SK-N-SH (cell line): ENCODE measurements around the gene ARID1B. TPM values are rescaled to one million over a fixed set of nuclear protein-coding genes. Genes with fewer than 3 reads are reported as not detected.

Experiments
- CTCF ChIA-PET: fragments of 300-600, 350-600 bp; formaldehyde crosslinking; extraction: SDS; loops from one replicate; lab custom pipeline; 2021; lab: Yijun Ruan, JAX
- POLR2A ChIA-PET: fragments of 350-600 bp; sonication (Branson Sonifier 250); formaldehyde crosslinking; extraction: SDS; loops from one replicate; lab custom pipeline; 2020; ENCODE audit warnings: antibody characterized with exemption, inconsistent platforms; lab: Yijun Ruan, JAX
- DNase-seq: peaks from one replicate; pipeline ENCODE4 v3.0.0; 2012
- H2AFZ ChIP-seq: fragments of 200-600 bp; sonication (generic); 2 replicates; pipeline ENCODE4 v1.8.1; 2016; ENCODE audit warnings: antibody characterized with exemption, mild to moderate bottlenecking, low read depth
- H3F3A ChIP-seq: fragments of 200-600 bp; sonication (generic); replicated peaks from 2 replicates; pipeline ENCODE3; 2016; ENCODE audit warnings: antibody characterized with exemption, mild to moderate bottlenecking; ENCODE audit not compliant: insufficient read depth
- H3K27ac ChIP-seq, 2 experiments: fragments of 200-500 bp in 1 of 2; fragments of 200-600 bp in 1 of 2; sonication (Bioruptor generic) in 1 of 2; sonication (generic), shearing (Covaris generic) in 1 of 2; 2 replicates each; pipeline versions ENCODE4 v1.5.1 to v1.6.1; 2014 to 2016; ENCODE audit warnings: low read depth in 2 of 2, inconsistent platforms in 1 of 2, low read length in 1 of 2, mild to moderate bottlenecking in 1 of 2, mixed read lengths in 1 of 2
- H3K27me3 ChIP-seq: fragments of 200-600 bp; sonication (generic), shearing (Covaris generic); 2 replicates; pipeline ENCODE4 v1.6.1; 2016; ENCODE audit warnings: mixed run types; ENCODE audit not compliant: insufficient read depth
- H3K36me3 ChIP-seq, 2 experiments: fragments of 200-500 bp in 1 of 2; fragments of 200-600 bp in 1 of 2; sonication (Bioruptor generic) in 1 of 2; sonication (generic) in 1 of 2; replicated peaks in 1 of 2; 2 replicates each; pipeline versions ENCODE3 to v1.5.1; 2014 to 2016; ENCODE audit warnings: low read length in 1 of 2, mild to moderate bottlenecking in 1 of 2; ENCODE audit not compliant: insufficient read depth in 2 of 2, control insufficient read depth in 1 of 2
- H3K4me1 ChIP-seq, 2 experiments: fragments of 200-500 bp in 1 of 2; fragments of 200-600 bp in 1 of 2; sonication (Bioruptor generic) in 1 of 2; sonication (generic), shearing (Covaris generic) in 1 of 2; 2 replicates each; pipeline versions ENCODE4 v1.5.1 to v1.6.1; 2014 to 2016; ENCODE audit warnings: low read depth in 1 of 2, low read length in 1 of 2, mixed run types in 1 of 2; ENCODE audit not compliant: insufficient read depth in 2 of 2, control insufficient read depth in 1 of 2
- H3K4me2 ChIP-seq: fragments of 200-600 bp; sonication (generic), shearing (Covaris generic); 2 replicates; pipeline ENCODE4 v1.6.1; 2017; ENCODE audit warnings: mixed run types
- H3K4me3 ChIP-seq, 2 experiments: fragments of 200-500 bp in 1 of 2; fragments of 200-600 bp in 1 of 2; sonication (Bioruptor generic) in 1 of 2; sonication (generic), shearing (Covaris generic) in 1 of 2; 2 replicates each; pipeline versions ENCODE4 v1.5.1 to v1.8.1; 2014 to 2016; ENCODE audit warnings: low read depth in 2 of 2, inconsistent platforms in 1 of 2, low read length in 1 of 2, mild to moderate bottlenecking in 1 of 2, mixed read lengths in 1 of 2, moderate library complexity in 1 of 2
- H3K79me2 ChIP-seq: fragments of 200-600 bp; sonication (generic); 2 replicates; pipeline ENCODE4 v1.8.1; 2017; ENCODE audit warnings: mild to moderate bottlenecking; ENCODE audit not compliant: insufficient read depth
- H3K9ac ChIP-seq: fragments of 200-600 bp; sonication (generic); 2 replicates; pipeline ENCODE4 v1.6.1; 2017; ENCODE audit warnings: mixed run types
- H3K9me2 ChIP-seq: fragments of 200-600 bp; sonication (generic); 2 replicates; pipeline ENCODE4 v1.6.1; 2017; ENCODE audit warnings: mixed run types
- H3K9me3 ChIP-seq: fragments of 200-600 bp; sonication (generic); 2 replicates; pipeline ENCODE4 v1.6.1; 2017; ENCODE audit warnings: mixed run types, mild to moderate bottlenecking, moderate library complexity
- H4K20me1 ChIP-seq: fragments of 200-600 bp; sonication (generic); 2 replicates; pipeline ENCODE4 v1.6.1; 2017; ENCODE audit warnings: mild to moderate bottlenecking, mixed run types; ENCODE audit not compliant: insufficient read depth
- CTCF ChIP-seq: fragments of 200-600 bp; sonication (generic); IDR thresholded peaks from 2 replicates; pipeline ENCODE4 v1.6.1; 2017; ENCODE audit warnings: antibody characterized with exemption, mild to moderate bottlenecking, moderate library complexity
- ELF1 ChIP-seq: IDR thresholded peaks from 2 replicates; pipeline ENCODE4 v1.4.0; 2012
- EP300 ChIP-seq, 2 experiments: IDR thresholded peaks; 2 replicates each; pipeline versions ENCODE4 v1.4.0 to v1.6.1; 2012; ENCODE audit warnings: borderline replicate concordance in 1 of 2, low read depth in 1 of 2, low read length in 1 of 2
- EZH2phosphoT487 ChIP-seq: fragments of 200-600 bp; sonication (generic); IDR thresholded peaks from 2 replicates; pipeline ENCODE4 v1.6.1; 2017; ENCODE audit warnings: low read depth, mixed run types, mild to moderate bottlenecking, antibody characterized with exemption, moderate library complexity, borderline replicate concordance
- FOSL2 ChIP-seq: IDR thresholded peaks from 2 replicates; pipeline ENCODE4 v1.4.0; 2012; ENCODE audit warnings: low read depth, mild to moderate bottlenecking, moderate library complexity, borderline replicate concordance
- FOXJ3 ChIP-seq: sonication (generic); formaldehyde crosslinking; IDR thresholded peaks from 2 replicates; pipeline ENCODE4 v1.5.1; 2020; ENCODE audit warnings: mild to moderate bottlenecking, missing genetic modification reagents
- FOXM1 ChIP-seq: IDR thresholded peaks from 2 replicates; pipeline ENCODE4 v1.4.0; 2012; ENCODE audit warnings: low read depth, mild to moderate bottlenecking
- GABPA ChIP-seq: IDR thresholded peaks from 2 replicates; pipeline ENCODE4 v1.4.0; 2012; ENCODE audit warnings: low read depth, mild to moderate bottlenecking
- GATA2 ChIP-seq: sonication (generic); formaldehyde crosslinking; IDR thresholded peaks from 2 replicates; pipeline ENCODE4 v1.5.0; 2020; ENCODE audit warnings: mild to moderate bottlenecking, missing genetic modification reagents
- IRF3 ChIP-seq: fragments of 150-350 bp; IDR thresholded peaks from 2 replicates; pipeline ENCODE4 v1.6.1; 2016; ENCODE audit warnings: mild to moderate bottlenecking, low read depth, low read length
- MEF2A ChIP-seq: IDR thresholded peaks from 2 replicates; pipeline ENCODE4 v1.4.0; 2012; ENCODE audit warnings: low read depth, borderline replicate concordance
- MXI1 ChIP-seq: IDR thresholded peaks from 2 replicates; pipeline ENCODE4 v1.6.1; 2012; ENCODE audit warnings: mild to moderate bottlenecking, low read depth, low read length, improper control_type of control experiment
- NFIC ChIP-seq: IDR thresholded peaks from 2 replicates; pipeline ENCODE4 v1.4.0; 2012; ENCODE audit warnings: borderline replicate concordance
- PBX3 ChIP-seq: IDR thresholded peaks from 2 replicates; pipeline ENCODE4; 2012
- POLR2AphosphoS5 ChIP-seq: IDR thresholded peaks from 2 replicates; pipeline ENCODE4 v1.6.1; 2012; ENCODE audit warnings: low read depth, low read length
- RAD21 ChIP-seq: IDR thresholded peaks from 2 replicates; pipeline ENCODE4 v1.6.1; 2012; ENCODE audit warnings: mild to moderate bottlenecking, low read length
- RCOR1 ChIP-seq: fragments of 150-350 bp; IDR thresholded peaks from 2 replicates; pipeline ENCODE4 v1.6.1; 2017; ENCODE audit warnings: antibody characterized with exemption, low read length
- RFX5 ChIP-seq: IDR thresholded peaks from 2 replicates; pipeline ENCODE4 v1.6.1; 2012; ENCODE audit warnings: mild to moderate bottlenecking, improper control_type of control experiment, low read length
- SMC3 ChIP-seq: IDR thresholded peaks from 2 replicates; pipeline ENCODE4 v1.6.1; 2012; ENCODE audit warnings: low read depth, low read length, improper control_type of control experiment
- TCF12 ChIP-seq: IDR thresholded peaks from 2 replicates; pipeline ENCODE4 v1.4.0; 2012
- USF1 ChIP-seq: IDR thresholded peaks from 2 replicates; pipeline ENCODE4 v1.4.0; 2012; ENCODE audit warnings: low read depth, borderline replicate concordance
- YY1 ChIP-seq: IDR thresholded peaks from 2 replicates; pipeline ENCODE4 v1.4.0; 2012; ENCODE audit warnings: low read depth, mild to moderate bottlenecking
- ZBTB33 ChIP-seq: IDR thresholded peaks from 2 replicates; pipeline ENCODE4 v1.4.0; 2012; ENCODE audit warnings: low read depth, borderline replicate concordance
- whole genome bisulfite sequencing: methylation state at CpG from one replicate; pipeline ENCODE4 v1.1.6; 2017; ENCODE audit warnings: low lambda C conversion rate; 5-methylcytosine and 5-hydroxymethylcytosine counted together
- polyA plus RNA-seq, 3 experiments: library from polyadenylated mRNA; depleted of rRNA; stranded (reverse); fragments of >200 nt; gene quantifications; 2 replicates each; pipeline ENCODE4 v1.2.3, GENCODE V29; 2012

The ARID1B gene
- polyA plus RNA-seq, 1 of the 3 experiments (the other 2 are of a cell fraction) = 13.6 TPM

GRCh38 chr6:156953479-156954146, 176.4 kb downstream of the ARID1B start:
- H3K9me3 ChIP-seq = no peaks in the 10 kb centered on the region
- no peaks in the 10 kb centered on the region for H3K36me3 ChIP-seq
- H3K4me1 ChIP-seq = peaks cover 32 to 35% of the 10 kb centered on the region in 2 experiments; a peak in 3 of 4 replicates
- H3K9me2 ChIP-seq = no peaks in the 10 kb centered on the region
- WGBS = 4% methylated on average over 7 of the region's 7 CpGs
- peak overlapping the region; percentile 69 for H2AFZ ChIP-seq
- peak overlapping the region; percentile 81 for H3K4me2 ChIP-seq
- peak; percentile 89 for DNase-seq
- H3K27me3 ChIP-seq = no peaks in the 10 kb centered on the region
- H3K27ac ChIP-seq = peak overlapping the region; percentile 88 to 90
- H3K9ac ChIP-seq = peak overlapping the region; percentile 67; the same call in 1 of the 2 replicates
- peaks cover 18% of the 10 kb centered on the region for H4K20me1 ChIP-seq
- peaks cover 31% of the 10 kb centered on the region for H3F3A ChIP-seq
- H3K4me3 ChIP-seq = peak overlapping the region; percentile 35 to 55; a peak in 3 of 4 replicates
- H3K79me2 ChIP-seq = peaks cover 94% of the 10 kb centered on the region
- ChIA-PET CTCF (interaction anchor here (0.6 to 3.9 kb wide), 8 partner anchors 11 to 715 kb away, joined by 3 to 21 read pairs (median 4); no protein-coding TSS in a partner anchor), POLR2A (no interaction called here)
- TF ChIP-seq RAD21 (peak; percentile 68), TCF12 (peak; percentile 16; the same call in 1 of the 2 replicates), MEF2A (no peak), ELF1 (peak; percentile 35; the same call in 1 of the 2 replicates), MXI1 (peak; percentile 82), PBX3 (peak; percentile 83), YY1 (peak; percentile 58; the same call in 1 of the 2 replicates), GATA2 (CRISPR knock-in tag) (no peak), ZBTB33 (no peak), RCOR1 (no peak; the same call in 1 of the 2 replicates), FOXJ3 (no peak), IRF3 (no peak), FOXM1 (no peak), EZH2phosphoT487 (no peak), CTCF (peak; percentile 38), POLR2AphosphoS5 (no peak), GABPA (no peak), FOSL2 (peak; percentile 38; the same call in 1 of the 2 replicates), USF1 (peak; percentile 36; the same call in 1 of the 2 replicates), RFX5 (peak; percentile 91), SMC3 (peak; percentile 36; the same call in 1 of the 2 replicates), EP300 (IDR thresholded peaks at IDR 0.05; ENCODE audit: borderline replicate concordance in 1 of 2, low read depth in 1 of 2, low read length in 1 of 2) (no peak), NFIC (no peak)
